ENCODE measurements around the gene NFIB. TPM values are rescaled to one million over a fixed set of nuclear protein-coding genes. Genes with fewer than 3 reads are reported as not detected.

Gene NFIB
- total and polyA plus RNA-seq, 2 donors (not counting 3 experiments of a cell fraction or from before 2014, with no cell fraction given) = 26.4 to 174 TPM

DNA sequence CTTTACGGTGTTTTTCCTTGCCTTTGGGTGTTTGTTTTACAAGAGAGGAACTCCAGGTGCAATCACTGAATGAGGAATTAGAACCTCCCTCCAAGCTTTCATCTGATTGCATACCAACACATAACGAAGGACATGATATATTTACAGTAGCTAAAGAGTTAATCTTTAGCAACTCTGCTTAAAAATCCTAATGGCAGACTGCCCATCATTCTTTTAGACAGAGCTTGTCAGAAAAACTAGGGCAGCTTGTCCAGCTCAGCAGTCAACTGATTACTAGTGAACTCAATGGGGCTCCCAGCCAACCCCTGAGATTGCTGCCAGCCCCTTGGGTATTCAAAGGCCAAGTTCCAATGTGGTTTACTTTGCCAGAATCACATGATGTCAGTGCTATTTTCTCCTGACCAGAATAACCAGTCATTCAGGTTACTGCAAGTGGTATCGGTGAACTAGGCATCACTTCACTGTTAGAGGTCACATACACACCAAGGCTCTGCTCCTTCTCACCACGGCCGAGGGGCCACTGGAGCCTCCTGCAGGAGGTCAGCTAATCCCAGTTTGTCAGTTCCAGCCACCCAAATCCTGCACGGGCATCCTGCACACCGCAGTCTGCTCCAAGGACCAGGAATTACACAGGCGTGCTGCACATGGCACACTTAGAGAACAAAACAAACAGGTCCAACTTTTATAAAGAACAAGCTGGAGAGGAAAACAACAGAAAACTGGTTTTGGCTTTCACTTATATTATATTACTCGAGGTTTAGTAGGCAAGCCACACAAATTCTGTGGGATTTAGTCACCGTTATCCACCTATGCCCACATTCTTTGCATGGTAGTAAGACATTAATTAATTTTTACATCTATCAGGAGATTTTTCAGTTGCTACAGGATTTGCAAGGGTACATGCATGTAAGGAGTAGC lies 62.5 kb downstream of the NFIB start:
- peak; percentile 73 for DNase-seq (ENCODE audit: low read depth, low spot score)
- FAIRE-seq = peak; percentile 81

More for the DNA sequence above, 62.5 kb downstream of the NFIB start:
- Histone ChIP-seq H3K9me3 (replicated peaks; ENCODE audit: control insufficient read depth, insufficient read depth, low read length) (no peaks in the 10 kb centered on the region), H2AFZ (ENCODE audit: low read depth, low read length) (no peak overlapping the region), H3K27me3 (ENCODE audit: control insufficient read depth in 2 of 2, insufficient read depth in 2 of 2, low read length in 2 of 2) (no peaks in the 10 kb centered on the region), H3K36me3 (ENCODE audit: control insufficient read depth in 2 of 2, extremely low read depth in 1 of 2, insufficient read depth in 2 of 2, low read length in 2 of 2) (peaks cover 0 to 3% of the 10 kb centered on the region in 2 experiments), H3K9me1 (replicated peaks; ENCODE audit: control insufficient read depth, extremely low read depth, insufficient read depth, low read length) (no peaks in the 10 kb centered on the region), H3K9ac (replicated peaks; ENCODE audit: extremely low read depth, insufficient read depth, low read length) (no peak overlapping the region), H3K4me2 (ENCODE audit: insufficient read depth, low read length) (peak overlapping the region; percentile 49), H3K27ac (ENCODE audit: insufficient read depth, low read depth, low read length) (peak overlapping the region; percentile 4), H3K4me3 (replicated peaks in 1 of 3; ENCODE audit: insufficient read depth in 1 of 3, low read depth in 1 of 3, low read length in 3 of 3) (no peak overlapping the region), H3K4me1 (ENCODE audit: control insufficient read depth, extremely low read depth, insufficient read depth, low read length) (peaks cover 38% of the 10 kb centered on the region), H4K20me1 (replicated peaks; ENCODE audit: control insufficient read depth, extremely low read depth, insufficient read depth, low read length) (no peaks in the 10 kb centered on the region), H3K79me2 (ENCODE audit: control insufficient read depth, insufficient read depth, low read length) (peaks cover 90% of the 10 kb centered on the region)
- ChIA-PET POLR2A (interaction anchor here (0.6 kb wide), 1 partner anchor 23 kb away, joined by 4 read pairs; no protein-coding TSS in a partner anchor), CTCF (interaction anchor here (1.0 to 1.5 kb wide), 2 partner anchors 10 to 48 kb away, joined by 3 to 4 read pairs; no protein-coding TSS in a partner anchor)
- TF ChIP-seq JUN (IDR thresholded peaks at IDR 0.05; ENCODE audit: borderline replicate concordance, insufficient read depth, insufficient read length, low read depth) (no peak), FOS (IDR thresholded peaks at IDR 0.05; ENCODE audit: borderline replicate concordance, insufficient read depth, low read length) (no peak), EZH2 (IDR thresholded peaks at IDR 0.05; ENCODE audit: borderline replicate concordance, low read depth, low read length, severe bottlenecking) (no peak), POLR2A (IDR thresholded peaks at IDR 0.05; ENCODE audit: low read depth, low read length) (no peak), GATA2 (IDR thresholded peaks at IDR 0.05; ENCODE audit: insufficient read depth, insufficient read length, low read depth, low read length) (no peak), POLR2AphosphoS5 (IDR thresholded peaks at IDR 0.05; ENCODE audit: insufficient read depth, low read depth, low read length) (no peak), CTCF (IDR thresholded peaks at IDR 0.05; ENCODE audit: extremely low read depth in 1 of 2, insufficient read depth in 1 of 2, low read depth in 1 of 2, low read length in 2 of 2) (no peak), MYC (IDR thresholded peaks at IDR 0.05; ENCODE audit: low read depth, low read length) (no peak)
- TF ChIP-seq, protein P1, sequence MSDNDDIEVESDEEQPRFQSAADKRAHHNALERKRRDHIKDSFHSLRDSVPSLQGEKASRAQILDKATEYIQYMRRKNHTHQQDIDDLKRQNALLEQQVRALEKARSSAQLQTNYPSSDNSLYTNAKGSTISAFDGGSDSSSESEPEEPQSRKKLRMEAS (IDR thresholded peaks at IDR 0.05; ENCODE audit: insufficient read depth, insufficient read length) = no peak
- dilution Hi-C loops (cut with MboI; ENCODE audit: extremely low pct_ligation_motif_present, low sequenced_read_pairs) = no loop called here
- no TSS peak for BruUV-seq (replicated peaks)
- intact Hi-C loops (cut with micrococcal nuclease) = no loop called here

All from endothelial cell of umbilical vein (primary cell).